Head of caudate nucleus (tissue), 42 donors: ENCODE results near the gene SNTG2.

Experiments
- DNase-seq, 42 donors: peaks; one replicate each; pipeline versions ENCODE4 v3.0.0 to v3.0.0-alpha.2; 2020 to 2021; ENCODE audit warnings: mixed read lengths in 7 of 42
- intact Hi-C: fragments of 100-400 bp; cut with DNase I; formaldehyde crosslinking; loops from one replicate; pipeline ENCODE4 v1.15.0; 2022

Gene SNTG2

DNA sequence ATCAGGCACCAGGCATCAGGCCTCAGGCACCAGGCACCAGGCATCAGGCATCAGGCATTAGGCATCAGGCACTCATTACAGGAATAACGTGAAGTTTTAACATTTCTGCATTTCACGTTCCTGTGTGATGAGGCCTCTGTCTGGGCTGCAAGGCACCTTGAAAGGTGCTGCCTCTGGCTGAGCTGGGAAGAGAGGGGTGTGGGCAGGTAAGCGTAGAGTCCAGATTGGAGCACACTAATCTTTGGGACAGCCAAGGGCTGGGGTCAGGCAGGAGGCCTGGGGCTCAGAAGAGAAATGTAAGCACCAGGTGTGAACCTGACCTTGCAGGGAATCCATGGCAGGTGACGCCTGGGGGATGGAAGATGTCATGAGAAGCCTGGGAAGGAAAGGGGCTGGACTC, 25.3 kb upstream of the SNTG2 start:
- DNase-seq = no peak
- intact Hi-C loops = no loop called here

GRCh38 chr2:925711-926110, 24.9 kb upstream of the SNTG2 start:
- intact Hi-C loops = no loop called here
- no peak for DNase-seq

DNA sequence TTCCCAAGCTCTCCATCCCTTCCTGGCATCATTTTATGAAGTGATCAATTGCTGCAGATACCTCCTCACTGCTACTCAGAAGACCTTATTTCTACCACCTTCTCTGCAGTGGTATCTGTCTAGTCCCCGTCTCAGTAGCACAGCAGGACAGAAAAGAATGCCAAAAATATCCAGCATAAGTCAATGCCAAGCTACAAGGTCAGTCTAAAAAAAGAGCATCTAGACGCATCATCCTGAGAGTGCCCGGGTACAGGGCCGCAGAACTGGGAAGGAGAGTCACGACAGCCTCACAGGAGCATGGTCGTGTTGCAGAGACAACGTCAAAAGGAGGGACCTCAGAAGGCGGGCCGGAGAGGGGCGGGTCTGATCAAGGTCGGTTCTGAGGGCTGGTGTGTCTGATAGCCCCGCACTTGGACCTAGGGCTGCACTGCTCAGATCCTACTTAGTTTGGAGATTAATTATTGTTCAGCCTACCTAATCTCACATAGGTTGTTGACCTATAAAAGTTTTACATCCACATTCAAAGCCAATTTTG, 24.3 kb upstream of the SNTG2 start:
- no peak for DNase-seq

GRCh38 chr2:926896-927295, 23.8 kb upstream of the SNTG2 start:
- no peak for DNase-seq
- intact Hi-C loops = no loop called here

More for the DNA sequence above, 24.3 kb upstream of the SNTG2 start:
- intact Hi-C loops = no loop called here

- intact Hi-C loops = no loop called here
- no peak for DNase-seq
Measured at GRCh38 chr2:929011-929735, 21.5 kb upstream of the SNTG2 start.

GRCh38 chr2:929925-930324, 20.7 kb upstream of the SNTG2 start:
- intact Hi-C loops = no loop called here
- DNase-seq = no peak

DNA sequence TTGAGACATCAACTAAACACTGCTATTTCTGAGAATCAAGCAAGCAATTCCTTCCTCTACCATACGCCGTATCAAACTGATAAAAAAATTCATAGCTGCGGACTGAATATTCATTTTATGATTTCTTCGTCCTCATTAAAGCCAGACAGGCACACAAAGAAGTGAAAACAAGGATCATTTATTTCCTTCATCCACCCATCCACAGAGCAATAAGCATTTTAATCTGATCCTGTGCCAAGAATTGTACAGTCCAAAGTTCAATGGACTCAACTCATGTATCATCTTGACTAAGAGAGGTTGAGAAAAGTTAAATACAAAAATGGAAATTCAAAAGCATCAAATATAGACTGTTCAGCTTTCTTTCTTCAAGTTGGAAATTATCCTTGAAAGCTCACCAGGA, 19.7 kb upstream of the SNTG2 start:
- no peak for DNase-seq
- intact Hi-C loops = no loop called here

- intact Hi-C loops = no loop called here
- DNase-seq = no peak
Measured at GRCh38 chr2:932320-933115, 18.1 kb upstream of the SNTG2 start.

DNA sequence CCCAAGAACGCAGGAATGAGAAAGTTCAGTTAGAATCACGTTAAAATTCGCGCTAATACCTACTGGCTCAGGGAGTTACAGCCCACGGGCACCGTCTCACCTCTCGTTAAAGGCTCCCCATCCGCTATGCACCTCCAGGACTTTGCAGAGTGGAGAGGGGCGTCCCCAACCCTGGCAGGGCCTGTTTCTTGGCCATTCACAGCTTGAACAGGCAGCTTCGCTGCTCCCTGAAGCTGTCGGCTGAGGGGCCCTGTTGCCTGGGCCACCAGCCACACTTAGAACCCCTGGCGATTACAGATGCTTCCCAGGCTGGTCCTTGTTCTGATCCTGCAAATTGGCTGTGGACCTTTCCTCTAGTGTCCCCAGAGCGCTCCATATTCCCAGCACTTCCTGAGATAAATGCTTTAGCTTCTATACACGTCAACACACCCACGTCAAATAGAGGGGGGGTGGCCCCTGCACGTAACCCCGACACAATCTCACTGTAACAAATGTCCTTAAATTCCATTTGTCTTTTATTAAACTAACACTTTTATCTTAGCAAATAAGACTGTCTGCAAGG, 16.8 kb upstream of the SNTG2 start:
- intact Hi-C loops = no loop called here
- no peak for DNase-seq

- intact Hi-C loops = no loop called here
Measured at GRCh38 chr2:937530-937929, 13.1 kb upstream of the SNTG2 start.

DNA sequence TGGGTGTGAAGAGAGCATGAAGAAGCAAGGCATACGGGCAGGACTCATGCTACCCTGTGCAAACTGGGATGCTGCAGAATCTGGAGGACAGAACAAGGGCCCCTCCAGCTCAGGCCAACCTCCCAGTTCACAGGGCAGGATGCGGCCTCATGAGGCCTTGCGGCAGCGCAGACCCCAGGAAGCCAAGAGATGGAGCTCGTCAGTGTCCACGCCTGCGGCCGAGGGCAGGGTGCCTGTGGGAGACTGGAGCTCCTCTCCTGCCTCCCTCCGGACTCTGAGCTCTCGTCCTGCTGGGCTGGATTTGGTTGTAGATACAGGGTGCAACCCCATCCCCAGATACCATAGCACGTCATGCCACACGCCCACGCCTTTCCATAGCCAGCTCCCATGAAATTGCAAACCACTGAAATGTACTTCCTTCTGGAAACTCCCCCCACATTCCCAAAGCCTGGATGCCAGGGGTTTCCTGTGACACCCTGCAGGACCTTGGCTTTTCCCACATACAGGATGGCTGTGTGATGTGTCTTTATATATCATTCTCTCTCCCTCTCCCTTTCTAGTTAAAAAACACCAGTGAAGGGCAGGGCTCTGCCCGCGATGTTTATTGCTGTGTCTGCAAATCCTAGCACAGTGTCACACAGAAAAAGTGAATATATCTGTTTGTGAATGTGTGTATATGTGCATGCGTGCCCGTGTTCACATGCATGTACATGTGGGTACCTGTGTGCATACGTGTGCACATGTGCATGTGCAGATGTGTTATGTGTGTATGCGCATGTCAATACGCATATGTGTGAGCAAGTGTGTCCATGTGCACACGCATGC, 12.3 kb upstream of the SNTG2 start:
- intact Hi-C loops = no loop called here
- DNase-seq = no peak

More at GRCh38 chr2:937530-937929, 13.1 kb upstream of the SNTG2 start:
- no peak for DNase-seq

- intact Hi-C loops = no loop called here
- no peak for DNase-seq
Measured at GRCh38 chr2:939936-940601, 10.6 kb upstream of the SNTG2 start.

GRCh38 chr2:941871-942270, 8.8 kb upstream of the SNTG2 start:
- DNase-seq = no peak
- intact Hi-C loops = no loop called here

DNA sequence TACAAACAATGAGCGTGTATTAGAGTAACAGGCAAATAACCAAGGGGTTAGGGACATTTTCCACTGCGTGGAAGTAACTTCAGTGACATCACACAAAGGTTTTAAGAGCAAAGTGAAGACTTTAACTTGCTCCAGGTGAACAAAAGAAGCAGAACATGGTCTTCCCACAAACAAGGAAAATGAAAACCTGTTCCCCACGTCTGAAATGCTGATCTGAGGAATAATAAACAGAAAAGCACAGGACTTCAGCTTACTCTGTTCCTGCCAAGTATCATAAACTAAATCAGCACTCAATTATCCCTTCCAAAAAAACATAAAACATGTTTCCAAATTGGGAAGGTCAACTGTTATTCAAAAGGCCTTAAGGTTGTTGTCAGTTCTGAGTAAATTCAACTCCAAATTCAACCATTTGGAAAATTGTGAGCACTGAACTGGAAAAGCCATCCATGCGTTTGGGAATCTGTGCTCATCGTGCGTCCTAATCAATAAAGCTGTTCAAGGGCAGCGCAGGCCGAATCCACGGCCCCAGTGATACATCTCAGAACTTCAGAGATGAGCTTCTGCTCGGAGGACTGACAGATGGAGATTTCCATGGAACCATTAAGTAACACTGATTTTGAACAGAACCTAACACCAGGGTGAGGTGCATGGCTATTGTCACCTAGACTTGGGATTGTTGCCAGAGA, 7.7 kb upstream of the SNTG2 start:
- intact Hi-C loops = no loop called here
- DNase-seq = no peak

DNA sequence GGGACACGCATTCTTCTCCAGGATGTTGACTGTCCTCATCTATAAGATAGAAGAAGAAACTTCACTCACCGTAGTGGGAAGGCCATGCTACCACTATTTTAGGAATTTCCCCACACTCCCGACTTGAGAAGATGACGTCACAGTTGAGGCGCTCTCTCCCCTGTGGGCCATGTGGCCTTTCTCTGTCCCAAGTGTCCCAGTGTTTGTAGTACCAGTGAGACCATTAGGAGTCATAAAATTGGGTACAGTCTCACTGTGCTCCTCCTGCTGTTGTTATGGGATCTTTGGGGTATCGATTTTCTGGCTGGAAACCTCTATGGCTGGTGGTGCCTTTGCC, 7.2 kb upstream of the SNTG2 start:
- intact Hi-C loops = no loop called here

DNA sequence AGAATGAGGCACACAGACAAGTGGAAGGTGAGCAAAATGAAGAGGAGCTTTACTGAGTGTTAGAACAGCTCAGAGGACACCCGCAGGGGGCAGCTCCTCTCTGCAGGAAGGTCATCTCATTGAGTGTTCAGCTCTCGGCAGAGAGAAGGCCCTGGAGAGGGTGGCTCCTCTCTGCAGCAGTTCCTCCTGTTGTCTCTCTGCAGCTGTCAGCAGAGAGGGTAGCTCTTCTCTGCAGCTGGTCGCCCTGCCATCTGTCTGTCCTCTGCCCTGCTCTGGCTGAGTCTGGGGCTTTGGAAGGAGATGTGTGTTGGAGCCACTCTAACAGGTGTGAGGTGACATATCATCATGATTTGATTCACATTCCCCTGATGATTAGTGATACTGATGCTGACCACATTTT, 6.8 kb upstream of the SNTG2 start:
- intact Hi-C loops = no loop called here
- no peak for DNase-seq

More for the DNA sequence above, 7.2 kb upstream of the SNTG2 start:
- no peak for DNase-seq

- DNase-seq = no peak
- intact Hi-C loops = no loop called here
Measured at GRCh38 chr2:944693-945092, 6.0 kb upstream of the SNTG2 start.

DNA sequence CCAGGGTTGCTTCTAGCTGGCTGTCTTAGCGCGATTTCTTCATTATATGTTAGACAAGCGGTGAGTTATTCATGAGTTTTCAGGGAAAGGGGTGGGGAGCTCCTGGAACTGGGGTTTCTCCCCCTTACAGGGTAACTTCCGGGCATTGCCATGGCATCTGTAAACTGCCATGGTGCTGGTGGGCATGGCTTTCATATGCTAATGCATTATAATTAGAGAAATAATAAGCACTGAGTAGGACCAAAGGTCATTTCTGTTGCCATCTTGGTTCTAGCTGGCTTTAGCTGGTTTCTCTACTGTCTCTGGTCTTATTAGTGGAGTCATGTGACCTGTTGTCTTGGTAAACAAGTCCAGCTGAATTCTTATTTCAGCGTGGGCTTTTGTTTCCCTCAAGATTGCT, 5.5 kb upstream of the SNTG2 start:
- intact Hi-C loops = no loop called here
- DNase-seq = no peak
